Stimulated activated CD8-positive, alpha-beta memory T cell treated with anti-CD3 and anti-CD28 coated beads, Interleukin-2, amount 100 ng/mL, for 1 hour (primary cell): ENCODE measurements around the gene ICA1.

Experiments
- DNase-seq, 2 donors: peaks; one replicate each; pipeline ENCODE4 v3.0.0-alpha.2; 2020; ENCODE audit warnings: low read depth in 2 of 2

Gene ICA1

DNA sequence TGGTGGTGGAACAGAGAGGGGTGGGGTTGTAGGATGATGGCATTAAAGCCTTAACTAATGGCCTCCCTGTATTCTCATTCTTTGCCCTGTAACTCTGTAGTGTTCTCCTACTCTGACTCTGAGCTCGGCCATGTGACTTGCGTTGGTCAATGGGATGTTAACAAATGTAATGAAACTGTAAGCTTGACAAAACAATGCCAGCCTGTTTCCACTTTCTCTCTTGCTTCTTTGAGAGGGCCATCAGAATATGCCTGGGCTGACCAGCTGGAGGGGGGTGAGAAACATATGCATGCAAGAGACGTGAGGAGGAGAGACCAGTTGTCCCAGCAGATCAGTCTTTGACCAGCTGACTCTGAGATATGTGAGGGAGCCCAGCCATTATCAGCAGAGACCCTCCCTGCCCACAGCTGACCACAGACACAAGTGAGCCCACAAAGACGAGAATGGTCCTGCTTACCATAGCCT, 100.6 kb downstream of the ICA1 start:
- no peak for DNase-seq

DNA sequence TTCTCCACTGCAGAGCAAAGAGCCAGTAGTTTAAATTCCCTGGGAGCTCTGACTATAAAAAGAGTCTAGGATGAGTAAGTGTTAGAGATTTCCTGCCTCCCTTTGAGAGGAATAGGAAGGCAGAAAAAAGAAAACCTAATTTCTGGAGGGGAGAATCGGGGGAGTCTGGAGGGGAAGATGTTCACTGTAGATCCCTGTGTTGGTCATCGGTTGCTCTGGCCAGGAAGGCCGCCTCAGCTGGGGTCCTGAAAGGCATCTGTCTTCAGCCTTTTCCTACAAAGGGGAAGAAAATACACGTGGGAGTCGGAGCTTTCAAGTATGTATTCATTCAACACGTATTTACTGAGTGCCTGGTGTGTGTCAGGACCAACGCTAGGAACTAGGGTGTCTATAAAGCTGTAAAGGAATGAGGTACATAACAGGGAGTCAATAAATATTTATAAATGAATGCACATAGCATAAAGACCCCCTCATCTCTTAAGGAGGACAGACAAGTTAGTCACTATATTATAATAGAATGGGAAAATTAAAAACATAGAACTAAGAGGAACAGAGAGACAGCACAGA, 101.1 kb downstream of the ICA1 start:
- DNase-seq = no peak

DNA sequence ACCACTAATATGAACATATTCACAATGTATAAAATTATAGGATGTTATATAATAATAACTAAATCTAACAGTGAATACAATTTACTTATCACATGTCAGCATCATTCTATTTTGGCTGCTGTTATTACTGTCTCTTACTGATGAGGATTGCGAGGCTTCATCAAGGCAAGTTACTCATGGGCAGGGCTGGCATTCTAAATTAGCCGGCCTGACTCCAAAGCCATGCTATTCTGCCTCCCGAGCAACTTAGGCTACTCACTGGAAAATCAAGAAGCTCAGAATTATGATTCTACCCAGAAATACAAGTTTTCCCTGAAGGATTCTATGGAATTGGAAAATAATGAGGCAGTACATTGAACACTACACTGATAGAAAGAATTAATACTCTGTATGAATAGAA, 101.7 kb downstream of the ICA1 start:
- DNase-seq = no peak

DNA sequence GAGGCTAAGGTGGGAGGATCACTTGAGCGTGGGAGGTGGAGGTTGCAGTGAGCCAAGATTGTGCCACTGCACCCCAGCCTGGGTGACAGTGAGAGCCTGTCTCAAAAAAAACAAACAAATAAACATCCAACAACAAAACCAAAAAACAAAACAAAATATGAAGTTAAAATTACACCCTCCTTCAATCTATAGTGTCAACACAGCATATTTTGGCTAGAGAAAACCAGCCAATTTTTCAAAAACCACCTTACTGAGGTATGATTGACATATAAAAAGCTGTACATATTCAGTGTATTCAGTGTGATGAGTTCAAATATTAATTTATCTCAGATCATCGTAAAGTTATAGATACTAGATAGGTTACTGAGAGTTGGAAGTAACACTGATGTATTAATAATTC, 102.4 kb downstream of the ICA1 start:
- no peak for DNase-seq

- DNase-seq = no peak
These were observed 104.7 kb downstream of the ICA1 start for GRCh38 chr7:8157296-8157695.

DNA sequence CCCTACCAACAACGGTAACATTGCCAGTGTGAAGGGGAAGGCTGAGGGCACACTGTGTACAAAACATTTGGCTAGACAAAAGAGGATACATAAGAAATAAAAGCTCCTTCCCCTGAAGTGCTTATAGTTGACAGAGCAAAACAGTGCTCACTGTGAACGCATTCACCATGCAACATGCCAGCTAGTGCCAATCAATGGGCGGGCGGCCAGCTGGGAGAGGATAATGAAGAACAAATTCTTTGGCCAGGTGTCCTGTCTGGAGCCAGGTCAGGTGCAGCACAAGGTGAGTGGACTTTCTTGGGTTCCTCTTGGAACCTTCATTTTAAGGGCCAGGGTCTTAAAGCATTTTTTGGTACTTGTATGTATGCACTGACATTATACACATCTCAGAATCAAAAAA, 106.1 kb downstream of the ICA1 start:
- no peak for DNase-seq

GRCh38 chr7:8154272-8154671, 107.7 kb downstream of the ICA1 start:
- DNase-seq = no peak

- DNase-seq = no peak
These were observed 109.3 kb downstream of the ICA1 start for GRCh38 chr7:8152489-8153192.

DNA sequence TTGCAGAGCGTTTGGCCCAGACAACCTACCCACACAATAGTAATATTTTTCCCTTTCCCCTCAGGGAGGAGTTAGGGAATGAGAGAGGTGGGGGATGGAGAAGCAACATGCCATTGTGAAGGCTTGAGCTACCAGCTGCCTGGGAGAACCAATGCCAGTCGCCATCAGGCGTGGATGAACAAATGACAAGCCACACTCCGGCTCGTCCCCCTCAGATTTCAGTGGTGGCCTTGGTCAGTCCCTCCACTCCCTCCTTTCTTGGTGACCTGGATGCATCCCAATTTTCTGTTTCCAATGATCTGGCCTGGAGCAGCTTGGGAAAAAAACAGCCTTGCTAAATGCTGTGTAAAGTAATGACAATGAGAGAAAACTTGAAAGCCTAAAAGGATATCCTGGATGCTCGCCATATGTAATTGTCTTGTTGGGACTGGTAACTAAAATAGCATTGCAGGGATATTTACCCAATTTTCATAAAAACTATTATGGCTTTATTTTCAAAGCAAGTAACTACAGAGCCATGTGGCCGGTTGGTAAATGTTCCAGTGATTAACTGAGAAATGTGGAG, 110.7 kb downstream of the ICA1 start:
- no peak for DNase-seq

GRCh38 chr7:8149222-8149621, 112.7 kb downstream of the ICA1 start:
- no peak for DNase-seq

GRCh38 chr7:8147760-8148463, 114.1 kb downstream of the ICA1 start:
- no peak for DNase-seq

DNA sequence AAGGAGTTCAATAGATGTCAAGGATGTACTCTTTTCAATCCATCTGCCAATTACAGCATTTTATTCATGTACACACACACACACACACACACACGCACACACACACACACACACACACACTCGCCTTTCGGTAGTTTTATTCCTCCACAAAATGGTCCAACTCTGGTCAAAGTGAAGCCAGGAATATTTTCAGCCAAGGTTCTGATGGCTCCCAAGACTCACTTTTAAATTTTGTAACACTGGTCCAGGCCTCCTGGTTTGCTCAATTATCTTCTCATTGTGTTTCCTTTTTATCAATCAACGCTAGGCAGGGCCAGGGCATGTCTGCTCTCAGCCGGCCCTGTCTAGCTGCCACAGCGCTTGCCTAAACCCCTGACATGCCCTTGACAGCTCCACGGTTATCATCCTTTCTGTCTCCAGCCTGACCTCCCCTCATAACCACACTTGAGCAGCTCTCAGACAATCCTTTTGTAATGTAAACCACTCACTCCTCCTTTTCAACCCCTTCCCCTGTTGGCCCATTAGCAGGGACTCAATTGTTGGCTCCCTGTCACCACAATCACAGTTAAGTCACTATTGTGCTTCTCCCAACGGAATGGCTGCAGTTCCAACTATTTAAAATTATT, 115.1 kb downstream of the ICA1 start:
- DNase-seq = no peak

- no peak for DNase-seq
These were observed 115.7 kb downstream of the ICA1 start for GRCh38 chr7:8146106-8146787.

GRCh38 chr7:8144856-8145255, 117.1 kb downstream of the ICA1 start:
- no peak for DNase-seq

- no peak for DNase-seq
These were observed 118.7 kb downstream of the ICA1 start for GRCh38 chr7:8143151-8143874.

GRCh38 chr7:8142477-8142876, 119.5 kb downstream of the ICA1 start:
- no peak for DNase-seq

DNA sequence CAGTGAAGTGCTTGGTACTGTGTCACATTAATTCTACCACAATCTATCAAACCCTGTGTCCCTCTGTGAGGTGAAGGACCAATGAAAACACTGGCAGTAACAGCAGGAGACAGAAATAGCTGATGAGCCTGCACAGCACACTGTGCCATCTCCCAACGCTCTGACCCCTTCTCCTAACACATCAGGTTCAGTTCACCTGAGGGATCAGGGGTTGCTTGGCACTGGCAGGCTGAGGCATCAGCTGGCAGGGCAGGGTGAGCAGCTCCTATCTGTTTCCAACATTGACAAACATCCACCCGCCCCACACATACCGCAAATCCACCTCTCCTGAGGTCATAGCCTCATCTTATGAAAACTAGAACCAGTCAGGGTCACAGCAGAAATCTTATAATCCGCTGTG, 120.9 kb downstream of the ICA1 start:
- DNase-seq = no peak

DNA sequence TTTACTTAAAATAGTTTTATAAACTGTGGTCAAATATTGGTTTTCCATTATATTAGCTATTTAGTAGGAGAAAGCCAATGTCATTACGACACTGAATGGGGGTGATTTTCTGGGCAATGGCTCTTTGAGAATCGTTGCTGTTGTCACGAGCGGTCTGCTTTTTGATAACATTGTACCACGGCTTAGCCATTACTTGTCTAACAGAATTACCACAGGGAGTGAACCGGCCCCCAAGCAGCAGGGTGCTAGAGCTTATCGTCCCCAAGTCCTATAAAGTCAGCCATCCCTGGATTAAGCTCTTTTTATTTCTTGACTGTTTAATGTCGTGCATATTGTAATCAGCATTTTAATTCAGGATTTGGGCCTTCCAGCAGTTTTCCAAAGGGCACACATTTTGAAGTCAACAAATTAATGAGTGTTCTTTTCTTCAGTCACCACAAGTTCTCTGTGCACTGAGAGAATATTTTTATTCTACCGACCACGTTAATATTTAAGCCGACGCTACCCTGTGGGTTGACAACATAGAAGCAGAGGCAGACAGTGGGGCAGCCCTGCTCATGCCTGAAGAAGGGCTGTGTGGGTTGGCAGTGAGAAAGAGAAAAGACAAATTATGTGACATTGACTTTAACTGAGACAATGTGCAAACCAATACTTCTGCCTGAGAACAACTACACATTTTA, 125.8 kb downstream of the ICA1 start:
- no peak for DNase-seq

DNA sequence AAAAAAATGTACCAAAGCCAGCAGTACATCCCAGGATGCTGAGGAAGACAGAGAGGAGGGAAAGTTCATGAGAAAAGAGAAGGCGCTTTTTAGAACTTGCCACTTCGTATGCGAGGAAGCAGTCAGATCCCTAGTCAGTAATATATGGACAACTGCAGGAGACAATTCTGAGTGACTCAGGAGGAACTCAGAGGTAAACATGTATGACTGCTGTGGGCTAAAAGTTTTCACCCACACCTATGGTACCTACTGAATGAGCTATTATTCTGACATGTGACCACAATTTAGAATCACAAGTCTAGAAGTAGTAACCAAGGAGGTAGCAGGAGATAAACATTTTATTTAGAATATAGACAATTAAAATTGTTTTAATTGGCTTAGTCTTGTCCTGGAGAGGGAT, 126.5 kb downstream of the ICA1 start:
- DNase-seq = no peak

- no peak for DNase-seq
These were observed 127.8 kb downstream of the ICA1 start for GRCh38 chr7:8134089-8134733.
